ENCODE data around the gene ACSL5. TPM values are rescaled to one million over a fixed set of nuclear protein-coding genes. Genes with fewer than 3 reads are reported as not detected.

ACSL5 gene
- total RNA-seq, 4 donors from 2014 or later = 7.4 to 30.6 (median 11.9) TPM

DNA sequence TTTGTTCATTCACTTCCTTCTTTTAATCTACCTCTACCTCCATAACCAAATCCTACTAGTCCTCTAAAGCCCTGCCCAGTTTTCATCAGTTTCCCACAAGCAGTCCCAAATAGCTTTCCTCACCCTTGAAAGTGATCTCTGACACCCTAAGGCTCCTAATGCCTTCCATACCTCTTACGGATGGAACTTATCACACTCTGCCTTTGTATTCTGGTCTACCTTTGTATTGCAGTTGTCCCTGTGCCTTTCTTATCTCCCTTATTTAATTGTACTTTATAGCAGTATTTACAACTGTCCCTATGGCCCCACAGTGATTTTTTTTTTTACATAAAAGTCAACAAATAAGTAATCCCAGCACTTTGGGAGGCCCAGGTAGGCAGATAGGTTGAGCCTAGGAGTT is 33.8 kb downstream of the ACSL5 start:
- Histone ChIP-seq H3K27me3 (no peaks in the 10 kb centered on the region), H3K4me1 (no peaks in the 10 kb centered on the region), H3K27ac (no peak overlapping the region), H3K4me3 (no peak overlapping the region), H3K9me3 (no peaks in the 10 kb centered on the region), H3K36me3 (no peaks in the 10 kb centered on the region)
- intact Hi-C loops (cut with DNase I; ENCODE audit: low total_unique reads) = no loop called here
- no peak for DNase-seq
- TF ChIP-seq POLR2A (IDR thresholded peaks at IDR 0.05) = no peak
- TF ChIP-seq, protein P1, sequence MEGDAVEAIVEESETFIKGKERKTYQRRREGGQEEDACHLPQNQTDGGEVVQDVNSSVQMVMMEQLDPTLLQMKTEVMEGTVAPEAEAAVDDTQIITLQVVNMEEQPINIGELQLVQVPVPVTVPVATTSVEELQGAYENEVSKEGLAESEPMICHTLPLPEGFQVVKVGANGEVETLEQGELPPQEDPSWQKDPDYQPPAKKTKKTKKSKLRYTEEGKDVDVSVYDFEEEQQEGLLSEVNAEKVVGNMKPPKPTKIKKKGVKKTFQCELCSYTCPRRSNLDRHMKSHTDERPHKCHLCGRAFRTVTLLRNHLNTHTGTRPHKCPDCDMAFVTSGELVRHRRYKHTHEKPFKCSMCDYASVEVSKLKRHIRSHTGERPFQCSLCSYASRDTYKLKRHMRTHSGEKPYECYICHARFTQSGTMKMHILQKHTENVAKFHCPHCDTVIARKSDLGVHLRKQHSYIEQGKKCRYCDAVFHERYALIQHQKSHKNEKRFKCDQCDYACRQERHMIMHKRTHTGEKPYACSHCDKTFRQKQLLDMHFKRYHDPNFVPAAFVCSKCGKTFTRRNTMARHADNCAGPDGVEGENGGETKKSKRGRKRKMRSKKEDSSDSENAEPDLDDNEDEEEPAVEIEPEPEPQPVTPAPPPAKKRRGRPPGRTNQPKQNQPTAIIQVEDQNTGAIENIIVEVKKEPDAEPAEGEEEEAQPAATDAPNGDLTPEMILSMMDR (IDR thresholded peaks at IDR 0.05) = no peak

DNA sequence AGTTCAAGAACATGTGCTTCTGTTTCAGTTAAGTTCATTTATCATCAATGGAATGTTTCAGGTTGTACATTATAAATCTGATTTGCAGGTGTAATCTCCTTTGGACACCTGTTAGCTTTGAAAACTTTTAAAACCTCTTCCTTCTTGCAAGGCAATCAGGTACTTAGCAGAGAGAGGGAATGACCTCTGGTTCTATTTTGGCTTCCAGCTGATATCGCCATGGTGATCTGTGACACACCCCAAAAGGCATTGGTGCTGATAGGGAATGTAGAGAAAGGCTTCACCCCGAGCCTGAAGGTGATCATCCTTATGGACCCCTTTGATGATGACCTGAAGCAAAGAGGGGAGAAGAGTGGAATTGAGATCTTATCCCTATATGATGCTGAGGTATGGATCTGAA is 35.4 kb downstream of the ACSL5 start:
- no peaks in the 10 kb centered on the region for H3K9me3 ChIP-seq
- no peaks in the 10 kb centered on the region for H3K4me1 ChIP-seq
- intact Hi-C loops (cut with DNase I; ENCODE audit: low total_unique reads) = no loop called here
- H3K27me3 ChIP-seq = no peaks in the 10 kb centered on the region
- no peak overlapping the region for H3K27ac ChIP-seq
- DNase-seq = no peak
- H3K4me3 ChIP-seq = no peak overlapping the region
- no peaks in the 10 kb centered on the region for H3K36me3 ChIP-seq
- no peak for TF ChIP-seq POLR2A (IDR thresholded peaks at IDR 0.05)
- TF ChIP-seq, protein P1 (IDR thresholded peaks at IDR 0.05) = no peak

DNA sequence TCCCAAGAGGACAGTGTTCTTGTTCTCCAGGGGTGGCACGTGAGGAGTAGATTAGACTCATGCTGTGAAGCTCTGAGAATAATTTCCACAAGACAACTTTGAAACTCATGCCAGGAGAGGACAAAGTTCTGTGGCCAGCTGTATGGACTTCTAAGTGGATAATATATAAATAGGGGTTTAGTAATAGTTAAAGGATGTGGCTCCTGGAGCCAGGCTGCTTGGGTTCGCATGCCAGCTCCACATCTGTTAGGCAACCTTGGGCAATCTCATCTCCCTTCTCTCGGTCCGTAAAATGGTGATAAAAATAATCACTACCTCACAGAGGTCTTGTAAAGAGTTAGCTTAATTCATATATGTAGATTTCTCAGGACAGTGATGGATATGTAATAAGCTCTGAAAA is 35.8 kb downstream of the ACSL5 start:
- no peak overlapping the region for H3K4me3 ChIP-seq
- intact Hi-C loops (cut with DNase I; ENCODE audit: low total_unique reads) = no loop called here
- DNase-seq = no peak
- no peak overlapping the region for H3K27ac ChIP-seq
- H3K27me3 ChIP-seq = no peaks in the 10 kb centered on the region
- H3K36me3 ChIP-seq = no peaks in the 10 kb centered on the region
- no peaks in the 10 kb centered on the region for H3K4me1 ChIP-seq
- TF ChIP-seq POLR2A (IDR thresholded peaks at IDR 0.05) = no peak
- TF ChIP-seq, protein P1 (IDR thresholded peaks at IDR 0.05) = no peak
- H3K9me3 ChIP-seq = no peaks in the 10 kb centered on the region

DNA sequence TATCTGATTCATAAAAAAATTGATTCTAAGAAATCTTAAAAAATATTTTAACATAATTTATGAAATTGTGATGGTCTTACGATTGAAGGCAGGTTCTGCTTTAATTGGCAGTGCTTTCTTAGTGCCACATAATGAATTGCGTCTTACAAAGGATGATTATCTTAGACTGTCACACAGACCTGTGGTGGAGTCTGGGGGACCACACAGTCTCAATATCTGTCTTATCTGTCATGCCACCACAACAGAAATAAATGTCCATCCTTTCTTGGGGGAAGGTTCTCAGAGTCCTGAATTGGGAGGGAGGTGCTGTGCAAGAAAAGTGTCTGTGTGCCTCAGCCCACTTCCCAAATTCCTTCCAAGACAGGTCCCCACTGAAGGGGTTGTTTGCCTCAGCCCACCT is 38.8 kb downstream of the ACSL5 start:
- intact Hi-C loops (cut with DNase I; ENCODE audit: low total_unique reads) = no loop called here
- Histone ChIP-seq H3K4me1 (no peaks in the 10 kb centered on the region), H3K36me3 (no peaks in the 10 kb centered on the region), H3K27ac (no peak overlapping the region), H3K4me3 (no peak overlapping the region), H3K9me3 (no peaks in the 10 kb centered on the region), H3K27me3 (no peaks in the 10 kb centered on the region)
- TF ChIP-seq, protein P1 (IDR thresholded peaks at IDR 0.05) = no peak
- TF ChIP-seq POLR2A (IDR thresholded peaks at IDR 0.05) = no peak
- DNase-seq = no peak

DNA sequence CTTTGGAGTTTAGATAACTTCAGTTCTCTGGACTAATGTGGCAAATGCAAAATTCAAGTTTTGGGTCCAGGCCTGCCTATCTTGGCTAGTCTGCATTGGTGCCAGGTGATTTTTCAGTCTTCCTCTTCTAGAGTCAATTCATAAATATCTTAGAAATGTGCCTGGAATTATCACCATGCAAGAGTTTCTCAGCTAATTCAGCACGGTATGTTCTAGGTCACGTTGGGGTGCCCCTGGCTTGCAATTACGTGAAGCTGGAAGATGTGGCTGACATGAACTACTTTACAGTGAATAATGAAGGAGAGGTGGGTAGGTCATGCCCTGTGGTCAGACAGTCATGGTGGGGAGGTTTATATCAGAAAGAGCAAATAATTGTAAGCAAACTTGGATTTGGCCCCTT is 47.8 kb downstream of the ACSL5 start:
- Histone ChIP-seq H3K9me3 (no peaks in the 10 kb centered on the region), H3K4me3 (no peak overlapping the region), H3K36me3 (no peaks in the 10 kb centered on the region), H3K4me1 (no peaks in the 10 kb centered on the region), H3K27ac (no peak overlapping the region), H3K27me3 (no peaks in the 10 kb centered on the region)
- TF ChIP-seq, protein P1 (IDR thresholded peaks at IDR 0.05) = no peak
- TF ChIP-seq POLR2A (IDR thresholded peaks at IDR 0.05) = no peak
- intact Hi-C loops (cut with DNase I; ENCODE audit: low total_unique reads) = no loop called here
- DNase-seq = no peak
